ENCODE data around the gene ELL2. TPM values are rescaled to one million over a fixed set of nuclear protein-coding genes. Genes with fewer than 3 reads are reported as not detected.
"Not testable (repeated sequence)": the region's sequence is repeated elsewhere in the genome, so short reads cannot be mapped to it uniquely, and the experiment has no call there.

ELL2 gene
- polyA plus RNA-seq, 1 experiment: 58.9 TPM

- Histone ChIP-seq H3K27me3 (ENCODE audit: control insufficient read depth, insufficient read depth, low read length) (no peaks in the 10 kb centered on the region), H3K36me3 (ENCODE audit: control insufficient read depth, insufficient read depth, low read length) (peaks cover 10% of the 10 kb centered on the region), H3K4me3 (ENCODE audit: low read depth, low read length) (no peak overlapping the region)
- TF ChIP-seq, protein P1, sequence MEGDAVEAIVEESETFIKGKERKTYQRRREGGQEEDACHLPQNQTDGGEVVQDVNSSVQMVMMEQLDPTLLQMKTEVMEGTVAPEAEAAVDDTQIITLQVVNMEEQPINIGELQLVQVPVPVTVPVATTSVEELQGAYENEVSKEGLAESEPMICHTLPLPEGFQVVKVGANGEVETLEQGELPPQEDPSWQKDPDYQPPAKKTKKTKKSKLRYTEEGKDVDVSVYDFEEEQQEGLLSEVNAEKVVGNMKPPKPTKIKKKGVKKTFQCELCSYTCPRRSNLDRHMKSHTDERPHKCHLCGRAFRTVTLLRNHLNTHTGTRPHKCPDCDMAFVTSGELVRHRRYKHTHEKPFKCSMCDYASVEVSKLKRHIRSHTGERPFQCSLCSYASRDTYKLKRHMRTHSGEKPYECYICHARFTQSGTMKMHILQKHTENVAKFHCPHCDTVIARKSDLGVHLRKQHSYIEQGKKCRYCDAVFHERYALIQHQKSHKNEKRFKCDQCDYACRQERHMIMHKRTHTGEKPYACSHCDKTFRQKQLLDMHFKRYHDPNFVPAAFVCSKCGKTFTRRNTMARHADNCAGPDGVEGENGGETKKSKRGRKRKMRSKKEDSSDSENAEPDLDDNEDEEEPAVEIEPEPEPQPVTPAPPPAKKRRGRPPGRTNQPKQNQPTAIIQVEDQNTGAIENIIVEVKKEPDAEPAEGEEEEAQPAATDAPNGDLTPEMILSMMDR (IDR thresholded peaks at IDR 0.05; ENCODE audit: insufficient read depth, low read depth, low read length): no peak
- ChIA-PET POLR2A (no interaction called here), CTCF (no interaction called here)
- no peak for DNase-seq (ENCODE audit: low read depth)
These were observed 51.9 kb downstream of the ELL2 start for GRCh38 chr5:95909738-95910137.

GRCh38 chr5:95908799-95909198, 52.9 kb downstream of the ELL2 start:
- no peak overlapping the region for H3K4me3 ChIP-seq (ENCODE audit: low read depth, low read length)
- DNase-seq (ENCODE audit: low read depth): no peak
- CTCF ChIA-PET: no interaction called here
- H3K36me3 ChIP-seq (ENCODE audit: control insufficient read depth, insufficient read depth, low read length): peaks cover 10% of the 10 kb centered on the region
- POLR2A ChIA-PET: interaction anchor here (0.6 kb wide), 1 partner anchor 127 kb away, joined by 3 read pairs; no protein-coding TSS in a partner anchor
- TF ChIP-seq, protein P1 (IDR thresholded peaks at IDR 0.05; ENCODE audit: insufficient read depth, low read depth, low read length): no peak
- H3K27me3 ChIP-seq (ENCODE audit: control insufficient read depth, insufficient read depth, low read length): no peaks in the 10 kb centered on the region

DNA sequence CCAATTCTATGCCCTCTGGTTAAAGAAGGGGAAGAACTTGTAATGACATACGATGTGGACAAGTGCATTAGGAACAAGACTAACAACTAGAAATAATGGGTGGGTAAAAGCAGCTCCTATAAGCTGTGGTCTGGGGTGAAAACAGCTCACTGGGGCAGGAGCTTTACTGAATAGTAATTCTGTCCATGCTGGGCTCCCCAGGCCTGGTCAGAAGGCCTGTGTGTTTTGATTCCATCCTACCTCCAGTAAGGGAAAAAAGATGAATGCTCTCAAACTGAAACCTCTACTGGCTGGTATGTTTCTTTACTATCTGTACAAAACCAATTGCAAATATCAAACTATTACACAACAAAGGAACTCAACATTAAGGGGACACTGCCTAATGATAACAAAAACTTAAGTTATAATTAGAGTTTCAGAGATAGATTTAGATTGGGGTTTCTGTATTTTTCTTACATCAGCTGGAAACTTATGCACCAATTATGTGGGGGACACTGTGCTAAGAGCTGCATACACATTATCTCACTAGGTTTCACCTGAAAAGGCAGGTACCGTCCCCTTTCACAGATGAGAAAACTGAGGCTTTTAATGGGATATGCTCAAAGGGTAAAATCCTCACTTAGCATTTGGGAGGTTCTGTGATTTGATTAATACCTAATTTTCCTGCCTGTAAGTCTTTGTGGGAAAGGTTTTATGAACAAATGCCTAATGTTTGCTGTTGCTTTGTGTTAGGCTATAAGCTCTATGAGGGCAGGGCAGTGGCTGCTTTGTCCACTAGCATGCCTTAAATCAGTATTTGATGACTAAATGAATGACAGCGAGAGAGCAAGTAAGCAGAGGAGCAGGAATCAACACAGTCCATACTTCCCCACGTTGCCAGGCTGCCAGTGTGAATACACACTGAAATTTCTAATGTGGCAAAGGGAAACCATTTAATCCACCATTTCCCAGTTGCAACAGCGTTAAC, 53.6 kb downstream of the ELL2 start:
- CTCF ChIA-PET: interaction anchor here (1.2 to 1.3 kb wide), 2 partner anchors 8 to 17 kb away, joined by 3 to 4 read pairs; no protein-coding TSS in a partner anchor
- H3K36me3 ChIP-seq (ENCODE audit: control insufficient read depth, insufficient read depth, low read length): peaks cover 10% of the 10 kb centered on the region

GRCh38 chr5:95907067-95907705, 54.5 kb downstream of the ELL2 start:
- no peak for DNase-seq (ENCODE audit: low read depth)
- peaks cover 11% of the 10 kb centered on the region for H3K36me3 ChIP-seq (ENCODE audit: control insufficient read depth, insufficient read depth, low read length)
- TF ChIP-seq, protein P1 (IDR thresholded peaks at IDR 0.05; ENCODE audit: insufficient read depth, low read depth, low read length): no peak
- CTCF ChIA-PET: interaction anchor here (1.2 to 1.3 kb wide), 2 partner anchors 9 to 18 kb away, joined by 3 to 4 read pairs; no protein-coding TSS in a partner anchor
- no peak overlapping the region for H3K4me3 ChIP-seq (ENCODE audit: low read depth, low read length)
- no peaks in the 10 kb centered on the region for H3K27me3 ChIP-seq (ENCODE audit: control insufficient read depth, insufficient read depth, low read length)
- POLR2A ChIA-PET: no interaction called here

More for the DNA sequence above, 53.6 kb downstream of the ELL2 start:
- POLR2A ChIA-PET: interaction anchor here (0.6 kb wide), 1 partner anchor 128 kb away, joined by 3 read pairs; no protein-coding TSS in a partner anchor
- Histone ChIP-seq H3K27me3 (ENCODE audit: control insufficient read depth, insufficient read depth, low read length) (no peaks in the 10 kb centered on the region), H3K4me3 (ENCODE audit: low read depth, low read length) (no peak overlapping the region)
- no peak for DNase-seq (ENCODE audit: low read depth)
- TF ChIP-seq, protein P1 (IDR thresholded peaks at IDR 0.05; ENCODE audit: insufficient read depth, low read depth, low read length): no peak

DNA sequence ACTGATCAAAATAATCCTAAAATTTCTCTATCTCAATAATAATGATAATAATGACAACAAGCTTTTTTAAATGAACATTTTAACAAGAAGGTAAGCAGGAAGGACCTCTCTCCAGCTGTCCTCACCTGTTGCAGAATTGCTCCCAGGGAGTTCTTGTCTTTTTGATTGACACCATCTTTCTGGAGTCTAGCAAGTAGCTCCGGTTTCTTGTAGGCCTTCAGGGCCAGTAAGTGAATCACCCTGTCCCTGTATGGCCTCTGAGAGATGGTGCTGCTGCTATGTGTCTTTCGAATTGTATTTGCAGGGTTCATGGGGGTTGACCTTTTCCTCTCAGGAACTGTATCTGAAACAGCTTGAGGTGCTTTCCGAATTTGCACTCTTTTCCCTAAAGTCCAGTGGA, 55.3 kb downstream of the ELL2 start:
- H3K36me3 ChIP-seq (ENCODE audit: control insufficient read depth, insufficient read depth, low read length); DNase-seq (ENCODE audit: low read depth); H3K4me3 ChIP-seq (ENCODE audit: low read depth, low read length); POLR2A ChIA-PET; CTCF ChIA-PET; H3K27me3 ChIP-seq (ENCODE audit: control insufficient read depth, insufficient read depth, low read length): not testable (repeated sequence)

All from BJ (cell line).